Activated CD8-positive, alpha-beta memory T cell treated with anti-CD3 and anti-CD28 coated beads for 1 hour (primary cell): Measurements from ENCODE around the gene SLC38A10.
"Not testable (repeated sequence)": the region's sequence is repeated elsewhere in the genome, so short reads cannot be mapped to it uniquely, and the experiment has no call there.

Experiments
- DNase-seq, 2 donors: peaks; one replicate each; pipeline ENCODE4 v3.0.0-alpha.2; 2020; ENCODE audit warnings: low read depth in 1 of 2; ENCODE audit errors: extremely low read depth in 1 of 2

SLC38A10 gene

GRCh38 chr17:81232616-81233241 lies 62.4 kb downstream of the SLC38A10 start:
- no peak for DNase-seq

GRCh38 chr17:81231766-81232581 lies 63.1 kb downstream of the SLC38A10 start:
- DNase-seq: no peak

DNA sequence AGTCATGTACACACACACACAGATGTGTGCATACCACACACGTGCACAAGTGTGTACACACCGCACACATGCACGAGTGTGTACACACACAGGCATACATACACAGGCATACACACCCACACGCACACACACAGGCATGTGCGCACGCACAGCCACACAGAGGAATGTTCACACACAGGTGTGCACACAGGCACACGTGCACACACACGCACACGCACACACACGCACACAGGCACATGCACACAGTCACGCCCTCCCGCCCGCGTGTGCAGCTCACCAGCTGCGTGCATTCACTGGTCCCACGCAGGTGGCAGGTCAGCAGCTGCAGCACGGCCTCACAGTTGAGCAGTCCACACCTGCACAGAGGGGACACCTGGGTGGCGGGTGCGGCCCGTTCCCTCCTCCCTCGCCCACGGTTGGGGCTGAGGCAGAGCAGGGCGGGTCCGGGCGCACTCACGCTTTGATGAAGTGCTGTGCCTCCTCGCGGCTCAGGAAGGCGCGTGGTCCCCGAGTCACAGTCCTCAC lies 63.9 kb downstream of the SLC38A10 start:
- no peak for DNase-seq

DNA sequence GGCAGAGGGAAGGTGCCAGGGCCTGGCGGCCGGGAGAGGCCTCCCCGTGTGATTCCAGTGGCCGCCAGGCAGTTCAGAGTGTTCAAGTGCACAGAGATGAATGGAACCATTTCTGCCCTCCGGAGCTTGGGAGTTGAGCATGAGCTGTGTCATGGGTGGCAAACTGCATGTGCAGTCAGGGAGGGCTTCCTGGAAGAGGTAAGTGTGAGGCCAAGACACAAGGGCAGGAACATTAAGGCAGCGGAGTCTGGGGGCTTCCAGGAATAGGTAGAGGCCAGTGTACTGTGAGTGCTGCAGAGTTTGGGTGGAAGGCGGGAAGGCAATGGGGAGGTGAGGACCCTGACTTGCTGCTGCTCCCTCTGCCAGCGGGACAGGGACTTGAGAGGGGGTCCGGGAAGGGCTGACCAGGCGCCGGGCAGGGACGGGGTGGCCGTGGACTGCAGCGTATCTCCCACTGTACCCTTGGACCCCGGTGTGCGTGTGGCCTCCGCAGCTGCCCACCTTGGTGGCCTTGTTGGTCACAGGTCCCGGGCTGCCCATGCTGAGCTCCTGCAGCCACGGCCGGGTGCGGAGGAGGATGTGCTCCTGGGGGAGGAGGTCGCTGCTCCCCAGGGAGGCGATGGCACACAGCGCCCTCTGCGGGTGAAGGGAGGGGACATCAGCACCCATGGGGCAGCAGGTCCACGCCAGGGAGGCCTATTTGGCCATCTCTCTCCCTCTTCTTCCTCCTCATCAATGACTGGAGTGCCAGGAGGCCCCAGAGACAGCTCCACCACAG lies 64.9 kb downstream of the SLC38A10 start:
- DNase-seq: no peak

DNA sequence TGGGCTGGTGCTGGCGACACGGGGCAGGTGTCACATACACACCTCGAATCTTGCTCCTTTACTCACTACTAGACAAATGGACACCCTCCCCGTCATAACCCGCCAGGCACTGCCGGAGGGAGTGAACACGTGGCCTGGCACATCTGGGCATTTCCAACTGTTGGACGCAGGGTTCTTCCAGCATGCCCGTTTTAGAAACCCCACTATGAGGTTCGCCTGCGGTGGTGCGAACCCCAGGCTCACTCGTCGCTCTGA lies 65.5 kb downstream of the SLC38A10 start:
- no peak for DNase-seq

- DNase-seq: no peak
Measured at GRCh38 chr17:81228834-81229665, 66.1 kb downstream of the SLC38A10 start.

- no peak for DNase-seq
Measured at GRCh38 chr17:81228420-81228819, 66.7 kb downstream of the SLC38A10 start.

GRCh38 chr17:81227630-81228029 lies 67.5 kb downstream of the SLC38A10 start:
- DNase-seq: not testable (repeated sequence)

GRCh38 chr17:81223762-81224130 lies 71.4 kb downstream of the SLC38A10 start:
- no peak for DNase-seq

DNA sequence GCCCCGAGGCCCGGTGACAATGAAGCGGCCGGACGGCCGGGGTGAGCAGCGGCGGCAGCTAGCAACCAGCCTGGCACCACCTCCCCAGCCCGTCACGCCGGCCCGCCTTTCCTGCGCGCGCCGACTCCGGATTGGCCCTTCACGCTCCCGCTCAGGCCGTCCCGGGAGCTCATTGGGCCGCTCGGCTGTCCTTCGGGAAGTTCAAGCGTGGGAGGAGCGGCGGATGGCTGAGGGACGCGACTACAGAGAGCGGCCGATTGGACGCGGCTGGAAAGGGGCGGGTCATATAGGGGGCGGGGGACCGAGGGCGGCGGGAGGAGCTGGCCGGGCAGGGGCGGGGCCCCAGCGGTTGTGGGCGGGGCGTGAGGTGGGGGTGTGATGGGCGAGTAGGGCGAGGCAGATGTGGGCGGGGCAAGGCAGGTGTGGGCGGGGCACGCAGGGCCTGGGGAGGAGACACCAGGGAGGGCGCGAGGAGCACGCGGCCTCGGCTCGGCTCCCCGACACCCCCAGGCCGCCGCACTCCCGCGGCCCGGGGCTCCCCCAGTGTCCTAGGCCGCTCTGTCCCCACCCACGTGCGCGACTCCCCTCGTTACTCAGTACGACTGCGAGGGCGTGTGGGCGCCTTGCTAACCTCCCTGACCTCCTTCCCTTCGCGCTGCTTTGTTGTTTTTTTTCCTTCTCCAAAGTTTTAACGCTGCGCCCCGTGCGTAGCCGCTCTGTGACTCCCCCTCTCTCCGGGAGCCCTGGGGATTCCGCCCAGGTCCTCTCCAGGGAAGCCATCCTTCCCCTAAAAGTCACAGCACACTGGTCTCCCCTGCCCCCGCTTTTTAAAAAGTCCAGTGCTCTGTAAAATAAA lies 72.0 kb downstream of the SLC38A10 start, which contains the start of gene CEP131:
Gene CEP131, minus strand, starts transcription at position 60 of the 856 bp plus-strand sequence. CDS start 2,909 bp downstream, outside the sequence.
- peak; percentile 97 to 100 for DNase-seq

DNA sequence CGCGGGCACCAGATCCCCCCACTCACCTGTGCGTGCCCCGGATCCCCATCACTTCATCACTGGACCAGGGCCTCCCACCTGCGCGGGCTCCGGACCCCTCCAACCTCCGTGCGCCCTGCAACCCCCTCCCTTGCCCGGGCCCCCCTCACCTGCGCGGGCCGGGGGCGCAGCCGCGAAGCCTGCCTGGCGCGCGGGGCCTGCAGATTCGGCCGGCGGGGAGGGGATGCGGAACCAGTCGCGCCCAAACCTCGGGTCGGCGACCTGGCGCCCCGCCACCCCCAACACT lies 72.5 kb downstream of the SLC38A10 start:
- DNase-seq: no peak

DNA sequence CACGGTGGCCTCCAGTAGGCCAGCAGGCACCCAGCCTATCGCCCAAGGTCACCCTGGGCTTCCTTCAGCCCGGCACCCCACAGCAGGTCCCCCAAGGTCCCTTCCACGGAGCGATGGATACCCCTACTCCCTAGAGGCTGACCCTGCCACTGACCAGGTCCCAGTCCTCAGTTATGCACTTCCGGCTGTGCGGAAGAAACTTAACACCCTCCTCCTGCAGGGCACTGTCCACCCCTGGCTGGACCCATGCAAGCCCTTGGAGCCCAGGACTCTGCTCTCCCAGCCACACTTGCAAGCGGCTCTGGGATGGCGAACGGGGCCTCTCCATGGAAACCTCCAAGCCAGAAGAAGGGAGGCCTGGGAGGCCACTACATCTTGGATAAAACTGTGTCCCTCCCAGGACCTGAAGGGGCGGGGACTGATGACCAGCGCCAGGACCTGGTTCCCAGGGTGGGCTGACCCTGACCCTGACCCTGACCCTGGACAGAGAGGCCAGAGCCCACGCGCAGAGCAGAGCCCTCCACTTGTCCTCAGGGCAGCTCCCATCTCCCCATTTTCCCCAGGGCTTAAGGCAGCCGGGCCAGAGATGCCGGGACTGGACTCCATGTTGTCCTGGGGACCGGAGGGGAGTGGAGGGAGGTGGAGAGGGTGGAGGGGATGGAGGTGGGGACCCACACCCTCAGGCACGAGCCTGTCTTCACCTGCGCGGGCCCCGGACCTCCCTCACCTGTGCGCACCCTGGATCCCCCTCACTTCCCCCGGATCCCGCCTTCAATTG lies 73.1 kb downstream of the SLC38A10 start:
- no peak for DNase-seq

DNA sequence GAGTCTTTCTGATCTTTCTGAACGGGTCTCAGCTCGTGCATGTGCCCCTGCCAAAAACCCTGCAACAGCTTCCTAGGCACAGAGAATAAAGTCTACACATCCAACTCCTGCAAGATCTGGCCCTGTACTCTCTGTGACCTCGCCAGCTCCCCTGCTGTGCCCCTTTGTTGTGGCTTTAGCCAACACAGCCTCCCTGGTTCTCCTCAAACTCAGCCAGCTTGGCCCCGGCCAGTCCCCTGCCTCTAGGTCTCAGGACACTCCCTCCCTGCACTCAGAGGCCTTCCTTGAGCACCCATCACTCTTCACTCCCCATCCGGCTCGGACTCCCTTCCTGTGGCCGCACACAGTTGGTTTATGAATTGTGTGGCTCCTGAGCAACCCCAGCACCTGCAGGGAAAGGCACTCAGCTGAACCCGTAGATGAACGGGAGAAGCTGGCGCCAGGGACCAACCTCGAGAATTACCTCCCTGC lies 73.7 kb downstream of the SLC38A10 start:
- no peak for DNase-seq

DNA sequence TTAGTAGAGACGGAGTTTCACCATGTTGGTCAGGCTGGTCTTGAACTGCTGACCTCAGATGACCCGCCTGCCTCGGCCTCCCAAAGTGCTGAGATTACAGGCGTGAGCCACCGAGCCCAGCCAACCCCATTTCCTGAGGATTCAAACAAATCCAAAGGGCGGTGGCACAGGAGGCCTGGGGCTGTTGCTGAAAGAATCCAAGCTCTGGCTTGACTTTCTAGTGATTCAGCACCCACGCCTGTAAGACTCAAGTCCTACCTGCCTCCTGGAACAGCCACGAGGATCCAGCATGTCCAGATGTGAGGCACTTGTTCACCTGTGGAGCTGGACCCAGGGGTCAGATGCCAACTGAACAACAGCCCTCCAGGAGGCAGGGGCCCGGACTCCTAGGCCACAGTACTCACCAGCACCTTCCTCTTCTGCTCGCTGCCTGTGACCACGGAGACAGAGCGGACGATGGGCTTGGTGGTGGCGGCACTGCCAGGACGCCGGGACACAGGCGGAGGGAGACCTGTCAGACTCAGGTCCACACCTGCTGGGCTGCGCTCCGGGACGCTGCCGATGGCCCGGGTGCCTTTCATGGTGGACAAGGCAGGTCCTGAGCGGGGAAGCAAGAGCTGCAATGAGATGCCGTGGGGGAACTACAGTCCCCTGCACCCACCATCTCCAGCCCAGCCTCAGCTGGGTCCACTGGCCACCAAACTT lies 75.5 kb downstream of the SLC38A10 start:
- DNase-seq: no peak

- DNase-seq: no peak
Measured at GRCh38 chr17:81218991-81219390, 76.1 kb downstream of the SLC38A10 start.

DNA sequence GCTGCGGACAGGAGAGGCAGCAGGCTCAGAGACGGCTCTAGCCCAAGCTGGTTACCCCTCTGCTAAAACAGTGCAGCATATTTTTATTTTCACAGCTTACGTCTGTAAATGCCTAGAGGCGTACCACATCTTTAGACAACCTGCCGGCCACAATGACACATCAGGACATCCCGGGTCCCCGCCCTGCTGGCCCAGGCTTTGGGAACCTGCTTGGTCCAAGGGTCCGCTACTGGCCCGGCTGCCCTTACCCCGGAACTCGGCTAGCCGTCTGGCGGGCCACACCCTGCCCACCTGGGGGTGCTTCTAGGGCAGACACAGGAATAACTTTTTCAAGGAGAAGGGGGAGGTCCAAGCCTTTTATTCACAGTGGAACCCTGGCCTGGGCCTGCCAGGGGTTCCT lies 76.6 kb downstream of the SLC38A10 start:
- no peak for DNase-seq

DNA sequence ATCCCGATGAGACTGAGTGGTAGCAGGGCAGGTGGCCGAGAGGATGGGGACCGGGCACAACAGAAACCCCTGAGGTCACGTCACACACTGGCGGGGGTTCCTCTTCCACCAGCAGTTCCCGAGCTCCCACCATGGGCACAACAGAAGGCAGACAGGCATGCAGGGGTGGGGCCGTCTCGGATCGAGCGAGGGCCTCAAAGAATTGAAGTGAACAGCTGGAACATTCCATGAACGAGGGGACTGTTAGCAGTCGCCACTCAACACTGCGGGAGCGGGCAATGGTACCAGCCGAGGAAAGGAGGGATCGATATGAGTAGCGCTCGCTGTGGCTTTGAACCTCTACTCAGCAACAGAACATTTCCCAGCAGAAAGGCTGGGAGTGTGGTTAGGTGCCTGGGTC lies 77.6 kb downstream of the SLC38A10 start:
- DNase-seq: no peak

- no peak for DNase-seq
Measured at GRCh38 chr17:81213978-81214377, 81.1 kb downstream of the SLC38A10 start.

- no peak for DNase-seq
Measured at GRCh38 chr17:81212365-81212764, 82.7 kb downstream of the SLC38A10 start.
